T-cell (primary cell): ENCODE results near the gene ADGRL3. TPM values are rescaled to one million over a fixed set of nuclear protein-coding genes. Genes with fewer than 3 reads are reported as not detected.

Source experiments
- ATAC-seq, 4 experiments: fragments of 200-7000 bp in 3 of 4; fragments of 150-1000 bp in 1 of 4; cut with Tn5 transposase; replicated peaks in 1 of 4; 1 replicate in 3 of 4; 2 replicates in 1 of 4; pipeline ENCODE4 v1.10.0; 2021; ENCODE audit warnings: moderate library complexity in 3 of 4, mild to moderate bottlenecking in 2 of 4, moderate number of reproducible peaks in 1 of 4
- CTCF ChIA-PET, 2 donors: fragments of 300-600 bp; sonication (Branson Sonifier 250); formaldehyde crosslinking; loops; one replicate each; lab custom pipeline; 2022; ENCODE audit warnings: antibody characterized with exemption in 2 of 2; lab: Charles Lee
- POLR2A ChIA-PET, 2 donors: fragments of 300-600 bp; sonication (Branson Sonifier 250); formaldehyde crosslinking; loops; one replicate each; lab custom pipeline; 2022; ENCODE audit warnings: antibody characterized with exemption in 2 of 2; lab: Charles Lee
- DNase-seq, 35 experiments: peaks; one replicate each; pipeline versions ENCODE4 v3.0.0 to v3.0.0-alpha.2; 2013 to 2023
- H3K27ac ChIP-seq: one replicate; pipeline ENCODE4 v1.5.1; 2013; ENCODE audit warnings: low read length
- H3K27me3 ChIP-seq, 2 experiments: replicated peaks in 1 of 2; 1 replicate in 1 of 2; 2 replicates in 1 of 2; pipeline versions ENCODE4 v1.6.1 to v1.7.0; 2013; ENCODE audit warnings: low read length in 1 of 2, mixed read lengths in 1 of 2; ENCODE audit not compliant: control insufficient read depth in 2 of 2, insufficient read depth in 2 of 2; ENCODE audit errors: extremely low read depth in 1 of 2
- H3K36me3 ChIP-seq, 2 donors: 1 replicate in 1 of 2; 2 replicates in 1 of 2; pipeline versions ENCODE4 v1.6.1 to v1.7.0; 2013; ENCODE audit warnings: low read length in 1 of 2; ENCODE audit not compliant: control insufficient read depth in 2 of 2, insufficient read depth in 1 of 2; ENCODE audit errors: extremely low read depth in 1 of 2
- H3K4me1 ChIP-seq, 2 experiments: 1 replicate in 1 of 2; 2 replicates in 1 of 2; pipeline versions ENCODE4 v1.6.1 to v1.7.0; 2013; ENCODE audit warnings: low read length in 2 of 2, mixed read lengths in 1 of 2; ENCODE audit not compliant: insufficient read depth in 2 of 2, control insufficient read depth in 1 of 2; ENCODE audit errors: extremely low read depth in 1 of 2
- H3K4me3 ChIP-seq, 2 donors: 1 replicate in 1 of 2; 2 replicates in 1 of 2; pipeline versions ENCODE4 v1.5.1 to v1.7.0; 2013; ENCODE audit warnings: mild to moderate bottlenecking in 2 of 2, low read length in 1 of 2, moderate library complexity in 1 of 2; ENCODE audit not compliant: control insufficient read depth in 1 of 2; ENCODE audit errors: extremely low read depth in 1 of 2
- H3K9me3 ChIP-seq: 2 replicates; pipeline ENCODE4 v1.7.0; 2013
- H3K27ac Mint-ChIP-seq, 2 donors: one replicate each; pipeline ENCODE4 v1.8.0; 2020 to 2021; ENCODE audit warnings: mild to moderate bottlenecking in 2 of 2, mixed read lengths in 2 of 2
- H3K27me3 Mint-ChIP-seq, 2 donors: one replicate each; pipeline ENCODE4 v1.8.0; 2021 to 2022; ENCODE audit warnings: mixed read lengths in 2 of 2
- H3K36me3 Mint-ChIP-seq: one replicate; pipeline ENCODE4 v1.8.0; 2021; ENCODE audit warnings: mixed read lengths
- H3K4me1 Mint-ChIP-seq, 3 donors: one replicate each; pipeline ENCODE4 v1.8.0; 2020 to 2022; ENCODE audit warnings: mixed read lengths in 3 of 3, mild to moderate bottlenecking in 1 of 3
- H3K4me3 Mint-ChIP-seq, 3 donors: one replicate each; pipeline ENCODE4 v1.8.0; 2020 to 2022; ENCODE audit warnings: mild to moderate bottlenecking in 3 of 3, mixed read lengths in 3 of 3, moderate library complexity in 3 of 3
- H3K9me3 Mint-ChIP-seq, 3 donors: one replicate each; pipeline ENCODE4 v1.8.0; 2020 to 2022; ENCODE audit warnings: mixed read lengths in 3 of 3
- WGBS: methylation state at CpG from one replicate; pipeline ENCODE4 v1.1.5; 2013; ENCODE audit warnings: missing lambda C conversion rate; ENCODE audit not compliant: insufficient coverage; 5-methylcytosine and 5-hydroxymethylcytosine counted together
- total RNA-seq, 35 experiments: library from RNA in 6 of 35; stranded (reverse) in 6 of 35; fragments of 120-200 nt in 1 of 35; gene quantifications; one replicate each; pipeline versions ENCODE4 v1.2.1 to v1.2.4 and lab custom pipeline; 2013 to 2026

ADGRL3 gene
- total RNA-seq, 5 donors from 2014 or later (not counting 1 experiment from before 2014, with no cell fraction given) = 0.09 TPM; not detected in 4

GRCh38 chr4:61299316-61299715, 99.2 kb downstream of the ADGRL3 start:
- WGBS = no CpG with 5 or more reads among the region's 4 CpGs
- Mint-ChIP-seq H3K27me3 (no peaks in the 10 kb centered on the region), H3K27ac (no peak overlapping the region), H3K36me3 (no peaks in the 10 kb centered on the region), H3K4me1 (no peaks in the 10 kb centered on the region), H3K9me3 (peaks cover 3 to 8% (median 5%) of the 10 kb centered on the region in 3 donors), H3K4me3 (no peak overlapping the region)
- no peak overlapping the region for H3K27ac ChIP-seq
- H3K36me3 ChIP-seq = no peaks in the 10 kb centered on the region
- ATAC-seq (no peak), DNase-seq (no peak)
- no peaks in the 10 kb centered on the region for H3K4me1 ChIP-seq
- ChIA-PET CTCF (no interaction called here), POLR2A (no interaction called here)
- H3K4me3 ChIP-seq = no peak overlapping the region
- H3K9me3 ChIP-seq = no peaks in the 10 kb centered on the region
- H3K27me3 ChIP-seq = no peaks in the 10 kb centered on the region

- no peaks in the 10 kb centered on the region for H3K27me3 ChIP-seq
- H3K4me1 Mint-ChIP-seq = no peaks in the 10 kb centered on the region
- H3K9me3 ChIP-seq = no peaks in the 10 kb centered on the region
- no peak overlapping the region for H3K4me3 ChIP-seq
- no peaks in the 10 kb centered on the region for H3K4me1 ChIP-seq
- no peak for DNase-seq
- H3K27ac ChIP-seq = no peak overlapping the region
- no peaks in the 10 kb centered on the region for H3K36me3 Mint-ChIP-seq
- H3K4me3 Mint-ChIP-seq = no peak overlapping the region
- H3K27me3 Mint-ChIP-seq = no peaks in the 10 kb centered on the region
- no peak overlapping the region for H3K27ac Mint-ChIP-seq
- POLR2A ChIA-PET = no interaction called here
- H3K36me3 ChIP-seq = no peaks in the 10 kb centered on the region
- WGBS = 72% methylated on average over 2 of the region's 2 CpGs
- no peak for ATAC-seq
- H3K9me3 Mint-ChIP-seq = peaks cover 6 to 9% (median 7%) of the 10 kb centered on the region in 3 donors
- CTCF ChIA-PET = no interaction called here
Measured at GRCh38 chr4:61300266-61300844, 100.2 kb downstream of the ADGRL3 start.

- ATAC-seq (no peak), DNase-seq (no peak)
- no peaks in the 10 kb centered on the region for H3K27me3 ChIP-seq
- Mint-ChIP-seq H3K4me1 (no peaks in the 10 kb centered on the region), H3K36me3 (no peaks in the 10 kb centered on the region), H3K27ac (no peak overlapping the region), H3K27me3 (no peaks in the 10 kb centered on the region), H3K4me3 (no peak overlapping the region), H3K9me3 (peaks cover 6 to 9% (median 7%) of the 10 kb centered on the region in 3 donors)
- no peaks in the 10 kb centered on the region for H3K4me1 ChIP-seq
- no peak overlapping the region for H3K4me3 ChIP-seq
- 42% methylated on average over 1 of the region's 3 CpGs for WGBS
- H3K36me3 ChIP-seq = no peaks in the 10 kb centered on the region
- no peak overlapping the region for H3K27ac ChIP-seq
- ChIA-PET POLR2A (no interaction called here), CTCF (no interaction called here)
- H3K9me3 ChIP-seq = no peaks in the 10 kb centered on the region
Measured at GRCh38 chr4:61301271-61301670, 101.1 kb downstream of the ADGRL3 start.

GRCh38 chr4:61308033-61308432, 107.9 kb downstream of the ADGRL3 start:
- no peaks in the 10 kb centered on the region for H3K27me3 Mint-ChIP-seq
- ChIA-PET POLR2A (interaction anchor here in 1 of 2 donors (0.5 kb wide), 1 partner anchor 24 kb away, joined by 8 read pairs; no protein-coding TSS in a partner anchor), CTCF (no interaction called here)
- H3K4me1 Mint-ChIP-seq = no peaks in the 10 kb centered on the region
- no peak overlapping the region for H3K27ac Mint-ChIP-seq
- no peak overlapping the region for H3K4me3 Mint-ChIP-seq
- no peaks in the 10 kb centered on the region for H3K36me3 ChIP-seq
- H3K9me3 ChIP-seq = no peaks in the 10 kb centered on the region
- H3K9me3 Mint-ChIP-seq = peaks cover 8 to 31% (median 16%) of the 10 kb centered on the region in 3 donors
- H3K4me3 ChIP-seq = no peak overlapping the region
- H3K36me3 Mint-ChIP-seq = no peaks in the 10 kb centered on the region
- no peaks in the 10 kb centered on the region for H3K27me3 ChIP-seq
- WGBS = no CpG with 5 or more reads among the region's 2 CpGs
- H3K27ac ChIP-seq = no peak overlapping the region
- no peak for DNase-seq
- H3K4me1 ChIP-seq = no peaks in the 10 kb centered on the region
- ATAC-seq = no peak

- Histone ChIP-seq H3K27ac (no peak overlapping the region), H3K4me1 (no peaks in the 10 kb centered on the region), H3K27me3 (no peaks in the 10 kb centered on the region), H3K4me3 (no peak overlapping the region), H3K9me3 (no peaks in the 10 kb centered on the region), H3K36me3 (no peaks in the 10 kb centered on the region)
- ATAC-seq = no peak
- Mint-ChIP-seq H3K9me3 (peaks cover 12 to 32% (median 16%) of the 10 kb centered on the region in 3 donors), H3K4me3 (no peak overlapping the region), H3K27me3 (no peaks in the 10 kb centered on the region), H3K27ac (no peak overlapping the region), H3K36me3 (no peaks in the 10 kb centered on the region), H3K4me1 (no peaks in the 10 kb centered on the region)
- DNase-seq = no peak
- WGBS = no CpG with 5 or more reads among the region's 1 CpG
- ChIA-PET POLR2A (no interaction called here), CTCF (no interaction called here)
Measured at GRCh38 chr4:61309616-61310015, 109.5 kb downstream of the ADGRL3 start.

- H3K27me3 Mint-ChIP-seq = no peaks in the 10 kb centered on the region
- no peak overlapping the region for H3K4me3 Mint-ChIP-seq
- peaks cover 18 to 34% (median 24%) of the 10 kb centered on the region in 3 donors for H3K9me3 Mint-ChIP-seq
- no peaks in the 10 kb centered on the region for H3K9me3 ChIP-seq
- H3K4me1 ChIP-seq = no peaks in the 10 kb centered on the region
- CTCF ChIA-PET = no interaction called here
- WGBS = no CpG with 5 or more reads among the region's 1 CpG
- H3K27ac ChIP-seq = no peak overlapping the region
- ATAC-seq (no peak), DNase-seq (no peak)
- no peaks in the 10 kb centered on the region for H3K4me1 Mint-ChIP-seq
- H3K27ac Mint-ChIP-seq = no peak overlapping the region
- no peaks in the 10 kb centered on the region for H3K36me3 Mint-ChIP-seq
- POLR2A ChIA-PET = no interaction called here
- H3K36me3 ChIP-seq = no peaks in the 10 kb centered on the region
- no peak overlapping the region for H3K4me3 ChIP-seq
- no peaks in the 10 kb centered on the region for H3K27me3 ChIP-seq
Measured at GRCh38 chr4:61312526-61312925, 112.4 kb downstream of the ADGRL3 start.

- WGBS = no CpG with 5 or more reads among the region's 1 CpG
- Mint-ChIP-seq H3K9me3 (peaks cover 17 to 26% (median 22%) of the 10 kb centered on the region in 3 donors), H3K36me3 (no peaks in the 10 kb centered on the region), H3K27me3 (no peaks in the 10 kb centered on the region), H3K27ac (no peak overlapping the region), H3K4me1 (no peaks in the 10 kb centered on the region), H3K4me3 (no peak overlapping the region)
- DNase-seq = no peak
- POLR2A ChIA-PET = no interaction called here
- Histone ChIP-seq H3K36me3 (no peaks in the 10 kb centered on the region), H3K27me3 (no peaks in the 10 kb centered on the region), H3K4me1 (no peaks in the 10 kb centered on the region), H3K4me3 (no peak overlapping the region), H3K9me3 (no peaks in the 10 kb centered on the region), H3K27ac (no peak overlapping the region)
- no peak for ATAC-seq
- CTCF ChIA-PET = no interaction called here
Measured at GRCh38 chr4:61318431-61318830, 118.3 kb downstream of the ADGRL3 start.
